NCI-H2081 treated with DMSO at 0.1 percent for 48 hours (cell line): ENCODE measurements around the gene SLC12A3.

ENCODE experiments used
- DNase-seq: peaks from one replicate; lab custom pipeline; 2025; lab: John Stamatoyannopoulos, UW

Gene SLC12A3, protein sequence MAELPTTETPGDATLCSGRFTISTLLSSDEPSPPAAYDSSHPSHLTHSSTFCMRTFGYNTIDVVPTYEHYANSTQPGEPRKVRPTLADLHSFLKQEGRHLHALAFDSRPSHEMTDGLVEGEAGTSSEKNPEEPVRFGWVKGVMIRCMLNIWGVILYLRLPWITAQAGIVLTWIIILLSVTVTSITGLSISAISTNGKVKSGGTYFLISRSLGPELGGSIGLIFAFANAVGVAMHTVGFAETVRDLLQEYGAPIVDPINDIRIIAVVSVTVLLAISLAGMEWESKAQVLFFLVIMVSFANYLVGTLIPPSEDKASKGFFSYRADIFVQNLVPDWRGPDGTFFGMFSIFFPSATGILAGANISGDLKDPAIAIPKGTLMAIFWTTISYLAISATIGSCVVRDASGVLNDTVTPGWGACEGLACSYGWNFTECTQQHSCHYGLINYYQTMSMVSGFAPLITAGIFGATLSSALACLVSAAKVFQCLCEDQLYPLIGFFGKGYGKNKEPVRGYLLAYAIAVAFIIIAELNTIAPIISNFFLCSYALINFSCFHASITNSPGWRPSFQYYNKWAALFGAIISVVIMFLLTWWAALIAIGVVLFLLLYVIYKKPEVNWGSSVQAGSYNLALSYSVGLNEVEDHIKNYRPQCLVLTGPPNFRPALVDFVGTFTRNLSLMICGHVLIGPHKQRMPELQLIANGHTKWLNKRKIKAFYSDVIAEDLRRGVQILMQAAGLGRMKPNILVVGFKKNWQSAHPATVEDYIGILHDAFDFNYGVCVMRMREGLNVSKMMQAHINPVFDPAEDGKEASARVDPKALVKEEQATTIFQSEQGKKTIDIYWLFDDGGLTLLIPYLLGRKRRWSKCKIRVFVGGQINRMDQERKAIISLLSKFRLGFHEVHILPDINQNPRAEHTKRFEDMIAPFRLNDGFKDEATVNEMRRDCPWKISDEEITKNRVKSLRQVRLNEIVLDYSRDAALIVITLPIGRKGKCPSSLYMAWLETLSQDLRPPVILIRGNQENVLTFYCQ

DNA sequence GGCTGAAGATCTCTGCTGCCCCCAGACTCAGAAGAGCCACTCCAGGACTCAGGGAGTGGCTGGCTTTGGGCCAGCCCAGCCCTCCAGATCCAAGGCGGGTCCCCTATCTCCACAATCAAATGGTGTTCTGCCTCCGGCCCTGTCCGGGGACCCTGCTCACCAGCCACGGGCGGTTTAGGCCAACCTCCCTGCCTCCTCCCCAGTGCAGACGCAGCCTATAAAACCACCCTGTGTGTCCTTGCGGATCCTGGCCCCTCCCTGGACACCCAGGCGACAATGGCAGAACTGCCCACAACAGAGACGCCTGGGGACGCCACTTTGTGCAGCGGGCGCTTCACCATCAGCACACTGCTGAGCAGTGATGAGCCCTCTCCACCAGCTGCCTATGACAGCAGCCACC lies at the start of gene SLC12A3:
Gene SLC12A3 (plus strand): TSS at position 248 of the 400 bp plus-strand sequence. CDS start 29 bp downstream, at position 277.
- no peak for DNase-seq

DNA sequence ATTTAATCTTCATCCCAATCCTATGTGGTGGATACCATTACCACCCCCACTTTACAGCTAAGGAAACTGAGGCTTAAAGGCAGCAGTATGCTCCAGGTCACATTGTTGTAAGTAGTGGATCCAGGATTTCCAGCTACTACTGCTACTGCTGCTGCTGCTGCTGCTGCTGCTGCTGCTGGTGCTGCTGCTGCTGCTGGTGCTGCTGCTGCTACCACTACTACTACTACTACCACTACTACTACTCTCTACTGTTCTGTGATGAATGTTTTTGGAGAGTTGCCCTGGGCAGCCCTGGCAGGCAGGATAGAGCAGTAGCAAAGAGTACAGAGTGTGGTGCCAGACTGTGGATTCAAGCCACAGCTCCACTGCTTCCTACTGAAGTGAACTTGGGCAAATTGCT lies 49.3 kb upstream of the SLC12A3 start:
- DNase-seq, result no peak

DNA sequence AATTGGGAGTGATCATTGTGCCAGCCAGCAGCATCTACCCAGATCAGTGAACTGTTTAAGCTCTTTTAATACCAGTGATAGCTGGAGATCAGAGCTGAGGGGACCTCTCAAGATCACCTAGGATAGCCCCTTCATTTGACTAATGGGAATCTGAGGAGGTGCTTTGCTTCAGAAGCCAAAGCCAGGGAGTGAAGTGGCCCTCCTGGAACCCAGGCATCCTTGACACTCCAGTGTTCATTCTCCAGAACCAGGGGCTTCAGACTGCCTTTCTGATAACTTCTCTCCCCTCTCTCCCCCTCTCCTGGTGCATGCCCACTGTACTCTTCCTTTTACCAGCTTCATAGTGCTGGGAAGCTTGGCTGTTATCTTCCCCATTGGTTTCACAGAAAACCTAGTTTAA lies 48.0 kb upstream of the SLC12A3 start:
- no peak for DNase-seq

DNA sequence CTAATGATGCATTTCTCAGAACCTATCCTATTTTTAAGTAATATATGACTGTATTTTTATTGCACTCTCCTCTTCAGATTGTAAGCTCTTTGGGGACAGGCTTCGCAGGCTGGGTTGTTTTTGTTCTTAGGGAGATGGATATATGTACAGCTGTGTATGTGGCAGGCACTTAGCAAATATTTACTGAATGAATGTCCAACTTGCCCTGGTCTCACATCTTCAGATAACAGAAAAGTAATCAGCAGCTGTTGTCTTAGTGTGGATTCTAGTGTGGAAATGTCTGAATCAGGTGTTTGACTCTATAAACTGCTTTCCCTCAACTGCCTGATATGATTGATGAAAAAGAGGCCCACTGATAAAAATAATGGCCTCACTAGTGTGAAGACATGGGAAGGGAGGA lies 47.1 kb upstream of the SLC12A3 start:
- DNase-seq, result no peak

DNA sequence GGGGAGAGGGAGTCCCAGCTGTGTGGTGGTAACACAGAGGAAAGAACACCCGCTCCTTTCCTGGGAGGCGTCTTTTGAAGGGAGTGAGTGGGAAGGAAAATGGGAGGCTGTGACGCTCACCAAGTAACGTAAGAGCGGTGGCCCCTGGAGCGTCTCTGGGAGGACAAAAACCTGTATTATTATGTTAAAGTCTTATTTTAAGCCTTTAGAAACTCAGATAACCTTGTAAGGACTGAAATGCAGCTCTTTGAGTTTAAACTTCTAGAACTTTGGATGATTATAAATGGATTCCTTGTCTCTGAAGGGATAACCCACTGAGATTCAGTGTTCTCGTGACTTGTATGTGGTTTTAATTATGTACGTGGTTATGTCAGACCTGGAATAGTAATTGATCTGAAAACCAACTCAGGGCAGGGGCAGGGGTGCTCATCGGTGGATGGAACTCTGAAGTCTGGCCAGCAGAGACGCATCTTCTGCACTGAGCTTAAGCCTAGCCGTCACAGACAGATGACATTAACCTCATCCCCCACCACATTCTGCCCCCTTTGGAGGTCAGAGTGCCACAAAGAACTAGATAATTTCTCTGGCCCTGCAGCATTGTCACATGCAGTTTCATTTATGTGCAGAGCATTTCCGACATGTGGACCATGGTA lies 41.8 kb upstream of the SLC12A3 start:
- DNase-seq, result no peak

DNA sequence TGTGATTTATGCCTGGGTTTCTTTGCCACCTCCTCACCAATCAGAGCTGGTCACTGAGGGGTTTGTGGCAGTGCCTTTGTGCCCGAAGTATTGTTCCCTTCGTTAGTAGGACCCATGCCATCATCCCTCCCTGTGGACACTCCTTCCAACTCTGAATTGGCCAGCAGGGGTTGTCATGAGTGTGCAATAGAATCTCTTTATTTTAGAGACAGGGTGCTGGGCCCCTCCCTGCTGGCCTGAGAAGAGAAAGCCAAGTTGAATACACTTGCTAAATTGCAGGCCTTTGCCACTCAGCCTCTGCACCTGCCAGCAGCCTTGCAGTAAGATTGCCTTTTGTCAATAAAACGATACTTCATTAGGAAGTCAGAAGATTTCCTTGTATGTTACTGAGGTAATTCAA lies 40.7 kb upstream of the SLC12A3 start:
- DNase-seq, result no peak

DNA sequence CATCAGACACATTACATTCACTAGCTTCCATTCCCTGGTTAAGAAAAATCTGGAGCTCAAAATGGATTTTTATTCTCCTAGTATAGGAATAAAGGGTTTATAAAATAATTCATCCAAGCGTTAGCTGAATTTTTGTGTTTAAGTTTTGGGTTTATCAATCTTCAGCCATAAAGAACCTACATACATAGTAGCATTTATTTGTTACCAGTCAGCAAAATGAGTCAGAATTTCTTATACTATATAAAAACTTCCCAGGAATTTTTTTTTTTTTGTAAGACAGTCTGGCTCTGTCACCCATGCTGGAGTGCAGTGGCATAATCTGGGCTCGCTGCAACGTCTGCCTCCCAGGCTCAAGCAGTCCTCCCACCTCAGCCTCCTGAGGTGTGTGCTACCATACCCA lies 40.2 kb upstream of the SLC12A3 start:
- DNase-seq, result no peak

DNA sequence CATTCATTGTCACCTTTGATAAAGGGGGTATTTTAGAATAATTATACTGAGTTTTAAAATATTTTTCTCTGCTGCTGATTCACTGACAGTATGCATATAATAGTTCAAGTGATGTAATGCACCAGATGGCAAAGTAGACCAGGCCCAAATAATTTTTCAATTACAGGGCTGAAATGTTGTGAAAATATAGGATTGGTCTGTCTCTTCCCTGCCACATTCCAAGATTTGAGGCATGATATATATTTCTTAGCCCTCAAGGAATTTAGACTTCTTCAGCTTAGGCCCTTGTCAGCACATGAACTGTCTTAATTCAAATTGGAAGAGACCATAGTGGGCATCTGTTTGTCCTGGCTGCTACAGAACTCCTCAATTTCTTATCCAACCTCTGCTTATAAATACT lies 39.2 kb upstream of the SLC12A3 start:
- DNase-seq, result no peak

DNA sequence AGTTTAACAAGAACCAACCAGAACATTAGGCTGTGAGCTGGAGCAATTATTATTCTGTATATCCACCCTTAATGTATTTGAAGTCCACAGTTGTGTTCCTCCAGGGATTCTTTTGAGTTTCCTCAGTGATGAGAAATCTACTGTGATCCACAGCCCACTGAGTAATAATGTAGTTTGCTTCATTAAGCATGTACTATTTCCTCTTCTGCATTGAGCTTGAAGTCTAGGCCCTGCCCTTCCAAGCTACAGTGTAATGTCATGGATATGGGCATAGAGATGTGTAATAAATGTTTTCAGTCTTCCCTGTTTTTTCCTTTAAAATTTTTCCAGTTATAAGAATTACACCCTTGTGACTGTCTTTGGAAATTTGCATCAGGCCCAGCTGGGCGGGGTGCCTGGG lies 36.4 kb upstream of the SLC12A3 start:
- no peak for DNase-seq

DNA sequence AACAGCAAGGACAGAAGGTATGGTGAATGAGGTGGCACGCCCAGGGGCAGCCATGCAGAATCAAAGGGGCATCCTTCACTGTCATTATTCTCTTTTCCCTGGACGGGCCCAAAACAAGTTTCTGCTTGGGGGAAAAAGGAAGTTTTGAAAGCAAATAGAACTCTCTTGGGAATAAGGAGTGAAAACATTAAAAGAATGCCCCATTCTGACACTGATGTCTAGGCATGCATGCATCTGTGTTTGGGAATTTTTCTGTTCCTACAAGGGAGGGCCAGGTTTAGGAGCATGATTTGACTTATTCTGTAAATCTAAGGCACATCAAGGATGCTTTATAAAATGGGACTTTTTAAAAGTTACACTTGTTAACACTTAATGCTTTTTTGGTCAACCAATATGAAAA lies 34.3 kb upstream of the SLC12A3 start:
- DNase-seq, result no peak

DNA sequence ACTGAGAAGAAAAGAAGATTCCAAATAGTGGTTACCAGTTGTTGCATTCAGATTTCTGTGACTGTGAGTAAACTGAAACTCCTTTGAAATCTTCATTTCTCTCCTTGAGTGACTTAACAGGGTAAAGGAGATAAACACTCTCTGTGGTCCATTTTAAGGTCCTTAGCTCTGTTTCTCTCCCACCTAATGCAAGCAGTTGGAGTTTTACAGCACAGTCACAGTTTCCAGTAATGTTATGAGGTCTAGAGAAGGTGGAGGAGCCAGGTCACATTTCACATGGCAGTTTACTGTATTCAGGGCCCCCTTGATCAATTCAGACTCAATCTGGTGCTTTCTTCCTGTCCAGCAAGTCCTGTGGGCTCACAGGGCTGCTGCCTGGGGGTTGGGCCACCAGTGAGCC lies 32.2 kb upstream of the SLC12A3 start:
- no peak for DNase-seq

DNA sequence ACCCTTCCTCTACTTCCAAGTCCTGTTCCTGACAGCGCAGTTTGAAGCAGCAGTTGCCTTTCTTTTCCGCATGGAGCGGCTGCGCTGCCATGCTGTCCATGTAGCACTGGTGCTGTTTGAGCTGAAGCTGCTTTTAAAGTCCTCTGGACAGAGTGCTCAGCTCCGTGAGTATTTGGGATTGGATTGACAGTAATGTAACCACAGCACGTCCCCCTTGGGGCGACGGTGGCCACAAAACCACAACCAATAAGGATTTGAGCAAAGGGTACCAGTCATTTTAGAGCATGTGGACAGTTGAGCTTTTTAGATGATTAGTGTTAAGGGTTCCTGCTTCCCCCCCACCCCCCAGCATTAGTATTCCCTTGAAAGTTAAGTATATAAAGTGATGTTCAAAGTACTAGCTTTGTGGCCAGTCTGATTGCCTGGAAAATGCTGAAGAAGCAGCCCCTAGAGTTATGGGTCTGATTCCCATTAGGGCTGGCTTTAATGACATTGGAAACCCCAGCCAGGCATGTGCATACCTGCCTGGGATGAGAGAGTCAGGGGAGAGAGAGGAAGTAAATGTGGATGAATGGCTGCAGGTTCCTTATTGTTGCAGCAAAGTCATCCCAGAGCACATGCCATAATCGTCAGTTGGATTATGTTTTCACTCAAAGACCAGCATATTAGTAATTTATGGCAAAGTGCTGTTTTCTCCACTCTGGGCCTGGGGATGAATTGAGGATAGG lies 31.6 kb upstream of the SLC12A3 start:
- no peak for DNase-seq

DNA sequence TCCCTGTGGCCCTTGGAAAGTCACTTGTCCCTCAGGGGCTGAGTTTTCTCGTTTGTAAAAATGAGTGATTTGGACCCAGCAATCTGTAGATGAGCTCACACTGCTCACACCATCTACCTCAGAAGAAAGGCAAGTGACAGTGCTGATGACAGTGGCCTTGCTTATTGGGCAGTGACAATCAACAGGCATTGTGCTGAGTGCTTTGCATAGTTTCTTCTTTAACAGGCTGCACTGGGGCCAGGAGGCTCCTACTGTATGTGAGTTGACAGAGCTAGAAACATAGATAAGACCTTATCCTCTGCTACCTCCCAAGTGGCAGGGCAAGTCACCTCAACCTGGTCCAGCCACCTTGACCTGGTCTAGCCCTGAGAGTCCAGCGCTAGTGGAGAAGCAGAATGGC lies 29.7 kb upstream of the SLC12A3 start:
- DNase-seq, result no peak

DNA sequence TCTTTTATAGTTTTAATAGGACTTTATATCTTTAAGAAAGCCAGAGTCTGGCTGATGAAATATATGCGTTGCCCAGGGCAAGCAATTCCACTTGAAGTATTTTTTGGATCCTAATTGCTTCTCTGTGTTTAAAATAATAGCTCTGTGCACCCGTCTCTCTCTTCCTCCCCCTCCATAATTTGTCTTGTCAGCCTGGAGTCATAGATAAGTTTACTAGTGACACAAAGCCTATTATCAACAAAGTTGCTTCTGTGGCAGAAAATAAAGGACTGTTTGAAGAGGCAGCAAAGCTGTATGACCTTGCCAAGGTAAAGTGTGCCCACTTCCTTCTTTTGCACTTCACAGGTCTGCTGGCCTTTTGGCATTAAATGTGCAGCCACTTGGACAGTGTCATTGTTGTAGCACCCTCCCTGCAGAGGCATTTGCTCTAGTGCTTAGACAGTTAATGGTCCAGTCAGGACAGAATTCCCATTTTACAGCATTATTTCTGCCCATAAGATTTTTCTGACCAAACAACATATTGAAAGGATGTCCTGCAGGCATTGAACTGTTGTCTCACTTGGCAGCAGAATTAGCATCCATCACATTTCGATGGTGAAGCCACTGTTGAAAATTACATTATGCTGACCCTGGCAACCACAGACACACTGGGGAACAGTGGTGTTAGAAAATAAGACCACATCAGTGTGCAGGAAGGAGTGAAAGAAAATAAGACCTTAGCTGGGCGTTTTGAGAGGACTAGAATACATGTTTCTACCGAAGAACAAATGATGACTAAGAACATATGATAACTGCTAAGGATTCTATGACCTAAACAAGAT lies 28.4 kb upstream of the SLC12A3 start:
- no peak for DNase-seq

DNA sequence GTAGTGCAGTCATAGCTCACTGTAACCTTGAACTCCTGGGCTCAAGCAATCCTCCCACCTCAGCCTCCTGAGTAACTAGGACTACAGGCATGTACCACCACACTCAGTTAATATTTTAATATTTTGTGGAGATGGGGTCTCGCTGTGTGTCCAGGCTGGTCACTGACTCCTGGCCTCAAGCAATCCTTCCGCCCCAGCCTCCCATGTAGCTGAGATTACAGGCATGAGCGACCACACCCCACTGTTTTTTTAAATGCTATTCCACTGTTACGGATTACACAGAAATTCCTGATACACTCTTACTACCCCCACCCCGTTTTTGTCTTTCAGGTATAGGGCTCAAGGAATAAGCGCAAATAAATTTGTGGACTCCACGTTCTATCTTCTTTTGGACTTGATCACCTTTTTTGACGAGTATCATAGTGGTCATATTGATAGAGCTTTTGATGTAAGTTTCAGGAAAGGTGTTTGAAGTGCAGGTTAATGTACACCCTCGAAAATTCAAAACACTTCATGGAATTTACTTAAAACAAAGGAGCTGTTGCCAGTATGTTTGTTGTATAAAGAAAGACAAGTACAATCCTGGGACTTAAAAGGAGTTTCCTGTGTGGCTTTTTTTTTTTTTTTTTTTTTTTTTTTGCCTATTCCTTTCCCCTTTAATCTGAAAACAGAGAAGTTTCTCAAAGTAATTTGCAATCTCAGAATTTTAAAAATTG lies 26.2 kb upstream of the SLC12A3 start:
- DNase-seq, result no peak

DNA sequence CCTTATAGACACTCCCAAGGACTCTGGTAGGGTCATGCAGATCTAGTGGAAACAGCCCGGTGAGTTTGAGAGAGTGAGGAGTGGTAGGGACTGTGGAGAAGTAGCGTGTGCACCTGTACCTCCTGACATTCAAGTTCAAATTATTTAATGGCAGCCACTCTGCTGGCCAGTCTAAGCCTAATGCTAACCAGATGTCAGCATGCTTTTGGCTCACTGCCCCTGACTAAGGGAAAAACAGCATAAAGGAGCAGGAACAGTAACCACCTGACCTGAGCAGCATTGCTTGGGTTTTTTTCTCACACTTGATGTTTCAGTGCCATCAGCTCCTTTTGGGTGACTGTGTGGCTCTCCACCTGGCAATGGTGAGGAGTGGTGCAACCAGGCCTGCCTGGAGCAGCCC lies 23.8 kb upstream of the SLC12A3 start:
- DNase-seq, result no peak

DNA sequence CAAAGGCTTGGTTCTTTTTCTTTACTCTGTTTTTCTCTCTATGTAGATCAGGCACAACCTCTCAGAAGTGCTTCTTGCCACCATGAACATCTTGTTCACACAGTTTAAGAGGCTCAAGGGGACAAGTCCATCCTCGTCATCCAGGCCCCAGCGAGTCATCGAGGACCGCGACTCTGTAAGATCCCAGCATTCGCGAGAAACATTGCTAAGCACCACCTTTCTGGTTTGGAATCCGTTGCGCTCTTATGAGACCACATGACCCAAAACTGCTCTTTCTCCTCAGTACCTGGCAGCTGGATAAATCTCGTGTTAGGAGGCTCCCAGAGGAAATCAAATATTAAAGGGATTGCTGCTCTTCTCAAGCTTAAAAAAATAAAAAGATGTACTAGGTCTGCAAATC lies 23.3 kb upstream of the SLC12A3 start:
- no peak for DNase-seq

DNA sequence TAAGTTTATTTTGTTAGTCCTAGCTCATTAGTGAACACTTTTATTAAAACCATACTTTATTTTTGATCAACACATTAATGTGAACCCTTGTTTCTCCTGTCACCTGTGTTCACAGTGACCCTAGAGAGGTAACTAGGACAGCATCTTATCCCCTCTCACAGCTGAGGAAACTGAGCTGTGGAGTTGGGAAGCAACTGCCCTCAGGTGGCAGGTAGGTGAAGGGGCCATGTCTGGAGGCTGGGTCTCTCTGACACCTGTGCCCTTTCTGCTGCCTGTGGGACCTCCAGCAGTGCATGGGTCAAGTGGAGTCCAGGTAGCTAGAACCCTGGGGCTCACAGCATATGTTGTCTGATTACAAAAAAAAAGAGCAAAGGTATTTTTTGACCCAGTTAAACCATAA lies 22.9 kb upstream of the SLC12A3 start:
- DNase-seq, result no peak

DNA sequence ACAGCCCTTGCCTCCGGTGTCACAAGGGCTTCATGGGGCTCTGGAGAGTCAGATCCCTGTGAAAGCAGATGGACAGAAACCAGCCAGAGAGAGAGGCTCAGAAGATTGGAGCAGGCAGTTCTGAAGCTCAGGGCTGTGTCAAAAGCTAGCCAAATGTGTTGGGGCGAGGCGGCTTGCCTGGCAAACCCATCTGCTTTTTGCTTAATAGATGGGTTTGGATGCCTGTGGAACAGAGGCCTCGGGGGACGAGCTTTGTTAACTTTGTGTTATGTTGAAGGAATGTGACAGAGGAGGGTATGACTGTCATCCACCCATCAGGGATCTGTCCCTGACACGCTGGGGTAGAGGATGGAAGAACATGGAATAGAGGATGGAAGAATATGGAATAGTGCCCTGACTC lies 21.0 kb upstream of the SLC12A3 start:
- DNase-seq, result no peak

DNA sequence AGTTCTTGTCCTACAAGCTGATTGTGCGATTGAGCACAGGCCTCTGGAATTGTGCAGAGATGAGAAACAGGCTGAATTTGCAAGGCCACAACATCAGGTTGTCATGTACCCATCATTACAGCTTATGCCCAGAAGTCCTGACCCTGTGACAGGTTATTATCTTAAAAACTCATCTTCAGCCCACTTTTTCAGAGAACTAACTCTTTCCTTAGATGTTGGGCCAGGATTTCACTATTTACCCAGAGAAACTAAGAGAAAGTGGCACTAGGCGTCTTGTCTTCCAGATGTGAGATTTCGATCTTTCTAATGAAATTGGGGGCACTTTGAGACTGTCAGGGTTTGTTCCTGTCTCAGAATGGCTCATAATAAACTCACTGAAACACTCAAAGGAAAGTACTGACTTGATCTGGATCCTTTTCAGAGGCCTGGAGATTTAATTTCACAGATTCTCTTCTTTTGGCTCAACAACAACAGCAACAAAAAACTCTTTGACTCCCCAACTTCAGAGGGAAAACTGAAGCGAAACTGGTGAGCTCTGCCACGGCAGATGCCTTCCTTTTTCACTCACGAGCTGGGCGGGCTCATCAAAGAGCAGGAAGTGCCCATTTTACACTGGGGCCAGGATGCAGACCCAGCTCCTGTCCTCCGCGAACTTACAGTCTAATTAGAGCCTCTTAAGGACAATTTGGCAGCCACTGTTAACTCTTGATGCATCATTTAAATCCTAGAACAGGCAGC lies 17.7 kb upstream of the SLC12A3 start:
- DNase-seq, result no peak
